ENCODE results near the gene GABRG3.

The GABRG3 gene

DNA sequence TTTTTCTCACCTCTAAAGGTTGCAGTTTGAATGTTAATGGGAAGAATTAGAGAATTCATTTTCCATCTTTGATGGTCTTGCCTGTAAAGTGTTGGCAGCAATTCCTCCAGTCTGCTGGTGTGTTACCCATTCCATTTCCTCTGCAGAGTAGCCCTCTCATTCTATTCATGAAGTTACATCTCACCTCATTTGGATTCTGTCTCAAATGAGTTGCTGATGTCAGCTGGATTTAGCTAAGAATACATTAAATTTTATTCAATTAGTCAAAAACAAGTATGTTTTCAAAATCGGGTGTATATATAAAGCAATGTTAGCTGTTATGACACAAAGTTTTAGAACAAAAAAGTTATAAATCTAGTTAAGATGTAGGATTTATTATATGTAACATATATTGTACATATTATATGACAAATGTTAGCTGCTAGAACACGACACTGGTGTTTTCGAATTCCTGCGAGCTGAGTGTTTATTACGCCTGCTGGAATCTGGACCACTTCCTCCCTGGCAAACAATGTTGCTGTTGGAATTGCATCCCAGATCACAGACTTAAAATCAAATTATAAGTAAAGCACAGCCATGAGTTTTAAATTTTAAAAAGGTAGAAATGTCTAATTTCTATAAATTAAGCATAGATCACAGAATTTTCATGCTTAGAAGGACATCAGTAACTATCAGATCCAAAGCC lies 611.9 kb downstream of the GABRG3 start:
- H3K4me3 ChIP-seq (replicated peaks; ENCODE audit: low read depth, low read length) = no peak overlapping the region
- no peak for TF ChIP-seq CTCF (IDR thresholded peaks at IDR 0.05; ENCODE audit: low read depth, low read length, missing control alignments)
- DNase-seq (ENCODE audit: extremely low read depth, low read depth) = no peak

GRCh38 chr15:27583651-27584050 lies 612.7 kb downstream of the GABRG3 start:
- no peak overlapping the region for H3K4me3 ChIP-seq (replicated peaks; ENCODE audit: low read depth, low read length)
- no peak for DNase-seq (ENCODE audit: extremely low read depth, low read depth)
- no peak for TF ChIP-seq CTCF (IDR thresholded peaks at IDR 0.05; ENCODE audit: low read depth, low read length, missing control alignments)

GRCh38 chr15:27585041-27585640 lies 614.2 kb downstream of the GABRG3 start:
- no peak overlapping the region for H3K4me3 ChIP-seq (replicated peaks; ENCODE audit: low read depth, low read length)
- DNase-seq (ENCODE audit: extremely low read depth, low read depth) = no peak
- TF ChIP-seq CTCF (IDR thresholded peaks at IDR 0.05; ENCODE audit: low read depth, low read length, missing control alignments) = no peak

GRCh38 chr15:27587810-27588209 lies 616.8 kb downstream of the GABRG3 start:
- no peak overlapping the region for H3K4me3 ChIP-seq (replicated peaks; ENCODE audit: low read depth, low read length)
- TF ChIP-seq CTCF (IDR thresholded peaks at IDR 0.05; ENCODE audit: low read depth, low read length, missing control alignments) = no peak
- no peak for DNase-seq (ENCODE audit: extremely low read depth, low read depth)

DNA sequence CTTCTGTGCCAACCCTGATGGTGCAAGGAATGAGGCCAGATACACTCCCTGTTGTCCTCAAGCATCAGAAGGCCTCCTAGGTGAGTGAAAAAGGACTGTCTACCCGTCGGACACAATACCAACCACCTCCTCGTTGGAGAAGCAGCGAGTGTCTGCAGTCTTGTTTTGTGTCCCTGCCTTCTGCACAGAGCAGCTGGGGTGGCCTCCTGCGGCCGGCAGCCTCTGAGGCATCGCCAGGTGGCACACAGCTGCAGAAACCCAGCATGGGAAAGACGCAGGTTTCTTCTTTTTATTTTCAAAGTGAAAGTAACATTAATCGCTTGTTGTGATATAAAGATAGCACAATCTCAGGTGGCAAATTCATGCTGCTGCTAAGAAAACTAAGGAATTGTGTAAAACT lies 618.3 kb downstream of the GABRG3 start:
- no peak for DNase-seq (ENCODE audit: extremely low read depth, low read depth)
- H3K4me3 ChIP-seq (replicated peaks; ENCODE audit: low read depth, low read length) = no peak overlapping the region
- TF ChIP-seq CTCF (IDR thresholded peaks at IDR 0.05; ENCODE audit: low read depth, low read length, missing control alignments) = no peak

DNA sequence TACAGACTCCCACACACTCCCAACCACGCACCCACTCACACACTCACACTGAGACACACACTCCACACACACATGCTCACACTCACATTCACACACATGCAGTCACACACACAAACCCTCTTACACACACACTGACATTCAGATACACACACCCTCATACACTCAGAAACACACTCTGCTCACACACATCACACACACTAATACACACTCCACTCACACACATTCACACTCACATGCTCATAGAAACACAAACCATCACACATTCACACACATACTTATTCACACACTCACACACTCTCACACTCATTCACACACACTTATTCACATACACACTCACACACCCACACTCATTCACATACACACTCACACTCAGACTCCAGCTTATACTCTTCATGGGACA lies 618.8 kb downstream of the GABRG3 start:
- no peak for TF ChIP-seq CTCF (IDR thresholded peaks at IDR 0.05; ENCODE audit: low read depth, low read length, missing control alignments)
- H3K4me3 ChIP-seq (replicated peaks; ENCODE audit: low read depth, low read length) = no peak overlapping the region
- no peak for DNase-seq (ENCODE audit: extremely low read depth, low read depth)
